H1 (cell line): Measurements from ENCODE around the gene PACS1. TPM values are rescaled to one million over a fixed set of nuclear protein-coding genes. Genes with fewer than 3 reads are reported as not detected.

Experiments used
- CTCF ChIA-PET: fragments of 300-600 bp; sonication (Branson Sonifier 250); formaldehyde crosslinking; loops from one replicate; lab custom pipeline; 2021; ENCODE audit not compliant: partially characterized antibody; lab: Charles Lee
- POLR2A ChIA-PET: fragments of 300-600 bp; sonication (Branson Sonifier 250); formaldehyde crosslinking; loops from one replicate; lab custom pipeline; 2021; ENCODE audit warnings: inconsistent platforms; ENCODE audit not compliant: partially characterized antibody; lab: Charles Lee
- DNase-seq, 2 experiments: peaks; one replicate each; pipeline versions ENCODE4 v3.0.0 to v3.0.0-alpha.2; 2010 to 2022; ENCODE audit warnings: low spot score in 2 of 2, low read depth in 1 of 2, mixed read lengths in 1 of 2
- FAIRE-seq: peaks from 2 replicates; lab custom pipeline; 2011; peaks lifted over from hg19 to GRCh38; lab: Jason Lieb, UNC
- H2AFZ ChIP-seq: 2 replicates; pipeline ENCODE4 v1.8.1; 2012; ENCODE audit warnings: low read length, inconsistent platforms
- H2AK5ac ChIP-seq: 2 replicates; pipeline ENCODE4 v1.6.1; 2013; ENCODE audit warnings: low read depth, low read length
- H2BK120ac ChIP-seq: replicated peaks from 2 replicates; pipeline ENCODE3; 2013; ENCODE audit warnings: low read depth, low read length, inconsistent platforms
- H2BK12ac ChIP-seq: 2 replicates; pipeline ENCODE4 v1.6.1; 2013; ENCODE audit warnings: low read depth, low read length
- H2BK15ac ChIP-seq: 2 replicates; pipeline ENCODE4 v1.6.1; 2013; ENCODE audit warnings: low read length
- H2BK20ac ChIP-seq: 2 replicates; pipeline ENCODE4 v1.6.1; 2013; ENCODE audit warnings: low read length
- H2BK5ac ChIP-seq: 2 replicates; pipeline ENCODE4 v1.6.1; 2013; ENCODE audit warnings: low read depth, low read length
- H3K14ac ChIP-seq: 2 replicates; pipeline ENCODE4 v1.6.1; 2013; ENCODE audit warnings: inconsistent platforms; ENCODE audit not compliant: insufficient read length
- H3K18ac ChIP-seq: 2 replicates; pipeline ENCODE4 v1.6.1; 2013; ENCODE audit warnings: low read length; ENCODE audit errors: extremely low read depth
- H3K23ac ChIP-seq: 2 replicates; pipeline ENCODE4 v1.6.1; 2013; ENCODE audit warnings: inconsistent platforms; ENCODE audit not compliant: insufficient read length
- H3K23me2 ChIP-seq: 2 replicates; pipeline ENCODE4 v1.6.1; 2013; ENCODE audit warnings: low read depth, low read length
- H3K27ac ChIP-seq: 2 replicates; pipeline ENCODE4 v1.6.1; 2011; ENCODE audit warnings: low read depth, low read length, inconsistent platforms
- H3K27me3 ChIP-seq, 4 experiments: replicated peaks in 1 of 4; 1 replicate in 1 of 4; 2 replicates in 3 of 4; pipeline versions ENCODE4 v1.6.1 to v1.8.1; 2011 to 2013; ENCODE audit warnings: low read length in 3 of 4, mild to moderate bottlenecking in 3 of 4, inconsistent platforms in 2 of 4, mixed read lengths in 2 of 4, moderate library complexity in 1 of 4; ENCODE audit not compliant: control insufficient read depth in 3 of 4, insufficient read depth in 3 of 4; ENCODE audit errors: extremely low read depth in 1 of 4
- H3K36me3 ChIP-seq, 4 experiments: 2 replicates each; pipeline versions ENCODE4 v1.6.1 to v1.8.1; 2011 to 2013; ENCODE audit warnings: mild to moderate bottlenecking in 4 of 4, low read length in 3 of 4, moderate library complexity in 2 of 4, control low read depth in 1 of 4, inconsistent platforms in 1 of 4; ENCODE audit not compliant: insufficient read depth in 4 of 4, control insufficient read depth in 2 of 4
- H3K4ac ChIP-seq: replicated peaks from 2 replicates; pipeline ENCODE3; 2013; ENCODE audit warnings: low read length, low read depth, mixed read lengths, inconsistent platforms; ENCODE audit not compliant: insufficient read length
- H3K4me1 ChIP-seq, 4 experiments: replicated peaks in 1 of 4; 1 replicate in 1 of 4; 2 replicates in 3 of 4; pipeline versions ENCODE4 v1.6.1 to v1.8.1; 2011 to 2013; ENCODE audit warnings: low read length in 3 of 4, inconsistent platforms in 2 of 4, mixed read lengths in 1 of 4; ENCODE audit not compliant: insufficient read depth in 4 of 4, control insufficient read depth in 3 of 4
- H3K4me2 ChIP-seq, 2 experiments: 2 replicates each; pipeline versions ENCODE4 v1.6.1 to v1.8.1; 2011 to 2013; ENCODE audit warnings: low read depth in 2 of 2, low read length in 2 of 2, control low read depth in 1 of 2, inconsistent platforms in 1 of 2, mild to moderate bottlenecking in 1 of 2; ENCODE audit not compliant: insufficient read depth in 1 of 2
- H3K4me3 ChIP-seq, 4 experiments: fragments of 200-600, 300-600 bp in 1 of 4; sonication (generic), shearing (Covaris generic), sonication (Bioruptor Twin) in 1 of 4; 2 replicates each; pipeline versions ENCODE4 v1.5.1 to v1.8.1; 2011 to 2016; ENCODE audit warnings: low read length in 4 of 4, low read depth in 3 of 4, control low read depth in 2 of 4, inconsistent platforms in 2 of 4, mild to moderate bottlenecking in 2 of 4, mixed read lengths in 1 of 4, moderate library complexity in 1 of 4; ENCODE audit not compliant: insufficient read depth in 2 of 4; ENCODE audit errors: extremely low read depth in 1 of 4
- H3K56ac ChIP-seq: replicated peaks from 2 replicates; pipeline ENCODE3; 2013; ENCODE audit warnings: low read depth, mild to moderate bottlenecking, mixed read lengths, low read length, inconsistent platforms; ENCODE audit not compliant: insufficient read length
- H3K79me1 ChIP-seq: 2 replicates; pipeline ENCODE4 v1.6.1; 2013; ENCODE audit warnings: low read depth, low read length, control low read depth
- H3K79me2 ChIP-seq, 2 experiments: 2 replicates each; pipeline versions ENCODE4 v1.6.1 to v1.8.1; 2012 to 2013; ENCODE audit warnings: low read length in 2 of 2, mild to moderate bottlenecking in 2 of 2, inconsistent platforms in 1 of 2; ENCODE audit not compliant: insufficient read depth in 2 of 2, control insufficient read depth in 1 of 2
- H3K9ac ChIP-seq, 4 experiments: replicated peaks in 1 of 4; 1 replicate in 1 of 4; 2 replicates in 3 of 4; pipeline versions ENCODE4 v1.6.1 to v1.8.1; 2011 to 2013; ENCODE audit warnings: low read depth in 3 of 4, low read length in 3 of 4, control low read depth in 2 of 4, mild to moderate bottlenecking in 2 of 4, moderate library complexity in 2 of 4, inconsistent platforms in 1 of 4; ENCODE audit errors: extremely low read depth in 1 of 4
- H3K9me3 ChIP-seq, 2 experiments: 2 replicates each; pipeline versions ENCODE4 v1.6.1 to v1.8.1; 2012 to 2013; ENCODE audit warnings: mild to moderate bottlenecking in 2 of 2, moderate library complexity in 2 of 2, control low read depth in 1 of 2, inconsistent platforms in 1 of 2, low read depth in 1 of 2, low read length in 1 of 2, mixed read lengths in 1 of 2; ENCODE audit not compliant: insufficient read depth in 2 of 2
- H4K20me1 ChIP-seq, 2 experiments: replicated peaks in 1 of 2; 2 replicates each; pipeline versions ENCODE3 to v1.8.1; 2011 to 2013; ENCODE audit warnings: inconsistent platforms in 2 of 2, low read length in 2 of 2, mild to moderate bottlenecking in 1 of 2; ENCODE audit not compliant: insufficient read depth in 2 of 2, control insufficient read depth in 1 of 2
- H4K5ac ChIP-seq: 2 replicates; pipeline ENCODE4 v1.6.1; 2013; ENCODE audit warnings: low read length, low read depth, mixed read lengths, inconsistent platforms; ENCODE audit not compliant: insufficient read length
- H4K8ac ChIP-seq: 2 replicates; pipeline ENCODE4 v1.8.0; 2013; ENCODE audit warnings: mild to moderate bottlenecking, moderate library complexity, low read length, inconsistent platforms; ENCODE audit not compliant: insufficient read depth; ENCODE audit errors: extremely low read depth
- H4K91ac ChIP-seq: replicated peaks from 2 replicates; pipeline ENCODE3; 2013; ENCODE audit warnings: low read length, mixed read lengths, inconsistent platforms; ENCODE audit not compliant: insufficient read length
- FOSL1 ChIP-seq: IDR thresholded peaks from 2 replicates; pipeline ENCODE4 v1.6.1; 2011; ENCODE audit warnings: mild to moderate bottlenecking, low read depth, low read length, moderate library complexity; ENCODE audit not compliant: insufficient read depth
- NANOG ChIP-seq: IDR thresholded peaks from 2 replicates; pipeline ENCODE4 v1.6.1; 2011; ENCODE audit warnings: low read length, low read depth, mild to moderate bottlenecking, inconsistent platforms; ENCODE audit not compliant: insufficient read depth, poor library complexity, severe bottlenecking
- RNF2 ChIP-seq: fragments of 200-900, 300-1000 bp; sonication (generic); IDR thresholded peaks from 2 replicates; pipeline ENCODE4 v1.7.1; 2016; ENCODE audit warnings: borderline replicate concordance, low read depth, mild to moderate bottlenecking, antibody characterized with exemption, low read length; ENCODE audit not compliant: poor library complexity, severe bottlenecking; ENCODE audit errors: missing control alignments
- RXRA ChIP-seq: IDR thresholded peaks from 2 replicates; pipeline ENCODE4 v1.6.1; 2011; ENCODE audit warnings: low read depth, mild to moderate bottlenecking, low read length, moderate library complexity; ENCODE audit not compliant: insufficient read depth
- TCF12 ChIP-seq: IDR thresholded peaks from 2 replicates; pipeline ENCODE4 v1.6.1; 2011; ENCODE audit warnings: low read depth, mild to moderate bottlenecking, low read length
- ZNF274 ChIP-seq: IDR thresholded peaks from 2 replicates; pipeline ENCODE4 v1.7.0; 2012; ENCODE audit warnings: low read length, borderline replicate concordance; ENCODE audit errors: extremely low read depth
- WGBS, 2 experiments: shearing (Covaris generic) in 1 of 2; methylation state at CpG; one replicate each; pipeline versions ENCODE4 v1.1.6 to v1.1.7; 2013 to 2015; ENCODE audit warnings: low lambda C conversion rate in 2 of 2, mixed read lengths in 2 of 2, inconsistent platforms in 1 of 2, low coverage in 1 of 2, missing lambda C conversion rate in 1 of 2; ENCODE audit not compliant: insufficient replicate concordance in 2 of 2, insufficient coverage in 1 of 2, insufficient read length in 1 of 2; ENCODE audit errors: extremely low coverage in 1 of 2, missing lambda C conversion rate in 1 of 2; 5-methylcytosine and 5-hydroxymethylcytosine counted together
- polyA plus RNA-seq, 7 experiments: library from polyadenylated mRNA; depleted of rRNA in 3 of 7; stranded (reverse) in 5 of 7; unstranded in 2 of 7; fragments of >200 nt in 5 of 7; fragments of 200-250 nt in 2 of 7; gene quantifications; 1 replicate in 5 of 7; 2 replicates in 1 of 7; 4 replicates in 1 of 7; pipeline versions ENCODE4 v1.2.1 to v1.2.3, GENCODE V29; 2011 to 2013; ENCODE audit warnings: missing spikeins in 2 of 7, mixed read lengths in 2 of 7
- total RNA-seq: library from RNA; stranded (reverse); fragmentation: NEBNext Ultra II Directional; extraction: Animal tissue kit (Norgen Biotek cat#: 25700); gene quantifications from 2 replicates; pipeline ENCODE4 v1.2.1, GENCODE V29; 2021
- TF ChIP-seq, protein P1 (sequence below): IDR thresholded peaks from 2 replicates; pipeline ENCODE4 v1.6.1; 2011; ENCODE audit warnings: low read depth, mild to moderate bottlenecking, low read length; ENCODE audit not compliant: insufficient read depth

The PACS1 gene
- total and polyA plus RNA-seq, 2 of the 8 experiments (the other 6 are each of a cell fraction or from before 2014, with no cell fraction given): 11.5 to 36.0 TPM

DNA sequence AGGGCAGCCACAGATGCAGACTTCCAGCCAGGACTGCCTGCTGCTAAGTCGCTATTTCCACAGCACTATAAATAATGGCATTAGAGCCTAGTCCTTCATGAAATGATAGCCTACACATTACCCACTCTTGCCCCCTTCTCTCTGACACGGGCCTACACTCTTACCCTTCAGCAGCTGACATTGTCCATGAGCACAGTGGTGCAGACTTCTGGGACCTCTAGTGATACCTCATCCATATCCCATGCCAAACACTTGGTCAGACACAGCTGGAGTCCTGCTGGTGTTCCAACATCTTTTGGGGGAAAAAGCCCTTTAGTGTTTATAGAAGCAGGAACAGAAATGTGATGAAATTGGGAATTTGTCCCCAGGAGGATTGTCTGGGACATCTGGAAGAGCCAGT, 155.0 kb downstream of the PACS1 start:
- Histone ChIP-seq H2AK5ac (no peak overlapping the region), H2BK120ac (no peak overlapping the region), H3K18ac (no peak overlapping the region), H4K5ac (no peak overlapping the region), H3K79me2 (no peaks in the 10 kb centered on the region), H2BK12ac (no peak overlapping the region), H3K79me1 (no peaks in the 10 kb centered on the region), H3K36me3 (no peaks in the 10 kb centered on the region), H3K23ac (no peak overlapping the region), H3K27me3 (no peaks in the 10 kb centered on the region), H3K4me2 (no peak overlapping the region), H3K9ac (no peak overlapping the region), H2BK20ac (no peak overlapping the region), H3K4me1 (peaks cover 0 to 2% (median 0%) of the 10 kb centered on the region in 4 experiments; a peak in 4 of 7 replicates), H2BK5ac (no peak overlapping the region), H4K8ac (no peak overlapping the region), H3K4ac (no peak overlapping the region), H3K27ac (no peak overlapping the region), H3K23me2 (no peaks in the 10 kb centered on the region), H2AFZ (no peak overlapping the region), H3K14ac (no peak overlapping the region), H3K9me3 (no peaks in the 10 kb centered on the region), H2BK15ac (no peak overlapping the region), H3K4me3 (no peak overlapping the region), H3K56ac (no peak overlapping the region), H4K20me1 (peaks cover 1% of the 10 kb centered on the region in 2 experiments), H4K91ac (no peak overlapping the region)
- no peak for DNase-seq
- WGBS, 2 experiments: 88% methylated on average over 2 of the region's 2 CpGs; no CpG with 5 or more reads in 1 of the 2 experiments
- POLR2A ChIA-PET: no interaction called here
- FAIRE-seq: no peak
- CTCF ChIA-PET: interaction anchor here (0.8 to 10.1 kb wide), 4 partner anchors 11 to 458 kb away, joined by 3 to 123 read pairs (median 13); partner anchors contain the start of gene YIF1A
- TF ChIP-seq FOSL1: no peak
- no peak for TF ChIP-seq NANOG
- TF ChIP-seq, protein P1, sequence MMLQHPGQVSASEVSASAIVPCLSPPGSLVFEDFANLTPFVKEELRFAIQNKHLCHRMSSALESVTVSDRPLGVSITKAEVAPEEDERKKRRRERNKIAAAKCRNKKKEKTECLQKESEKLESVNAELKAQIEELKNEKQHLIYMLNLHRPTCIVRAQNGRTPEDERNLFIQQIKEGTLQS: no peak
- no peak for TF ChIP-seq ZNF274
- no peak for TF ChIP-seq TCF12
- TF ChIP-seq RXRA: no peak
- no peak for TF ChIP-seq RNF2
